GM12878 (cell line): ENCODE results near the gene GRIP2.

Experiments
- EGR1 ChIP-seq, 2 experiments: IDR thresholded peaks; 1 replicate in 1 of 2; 2 replicates in 1 of 2; pipeline ENCODE4 v1.6.1; 2011 to 2012; ENCODE audit warnings: low read depth in 2 of 2, low read length in 2 of 2, borderline replicate concordance in 1 of 2, mild to moderate bottlenecking in 1 of 2, moderate library complexity in 1 of 2
- EP300 ChIP-seq, 2 experiments: fragments of 150-350 bp in 1 of 2; IDR thresholded peaks; 2 replicates each; pipeline ENCODE4 v1.6.1; 2011 to 2012; ENCODE audit warnings: low read depth in 2 of 2, low read length in 2 of 2, borderline replicate concordance in 1 of 2, improper control_type of control experiment in 1 of 2, inconsistent platforms in 1 of 2; ENCODE audit not compliant: control insufficient read depth in 1 of 2
- EZH2 ChIP-seq: IDR thresholded peaks from 2 replicates; pipeline ENCODE4 v1.6.1; 2012; ENCODE audit warnings: low read depth, mild to moderate bottlenecking, control low read depth, inconsistent platforms, low read length, borderline replicate concordance; ENCODE audit not compliant: control insufficient read depth
- POLR2A ChIP-seq: IDR thresholded peaks from 2 replicates; pipeline ENCODE4 v1.6.1; 2011; ENCODE audit warnings: low read depth, mild to moderate bottlenecking, low read length
- POLR2AphosphoS5 ChIP-seq: IDR thresholded peaks from 2 replicates; pipeline ENCODE4 v1.6.1; 2011; ENCODE audit warnings: mild to moderate bottlenecking, low read length, inconsistent platforms
- TF ChIP-seq, protein P1 (sequence below), 3 experiments: IDR thresholded peaks in 2 of 3; conservative IDR thresholded peaks in 1 of 3; 2 replicates each; pipeline ENCODE4 v1.5.1; 2011; ENCODE audit warnings: low read depth in 3 of 3, low read length in 3 of 3, mild to moderate bottlenecking in 3 of 3, control low read depth in 2 of 3, moderate library complexity in 2 of 3, inconsistent platforms in 1 of 3, mixed read lengths in 1 of 3; ENCODE audit not compliant: control insufficient read depth in 2 of 3, insufficient read depth in 1 of 3; ENCODE audit errors: extremely low read depth in 1 of 3

DNA sequence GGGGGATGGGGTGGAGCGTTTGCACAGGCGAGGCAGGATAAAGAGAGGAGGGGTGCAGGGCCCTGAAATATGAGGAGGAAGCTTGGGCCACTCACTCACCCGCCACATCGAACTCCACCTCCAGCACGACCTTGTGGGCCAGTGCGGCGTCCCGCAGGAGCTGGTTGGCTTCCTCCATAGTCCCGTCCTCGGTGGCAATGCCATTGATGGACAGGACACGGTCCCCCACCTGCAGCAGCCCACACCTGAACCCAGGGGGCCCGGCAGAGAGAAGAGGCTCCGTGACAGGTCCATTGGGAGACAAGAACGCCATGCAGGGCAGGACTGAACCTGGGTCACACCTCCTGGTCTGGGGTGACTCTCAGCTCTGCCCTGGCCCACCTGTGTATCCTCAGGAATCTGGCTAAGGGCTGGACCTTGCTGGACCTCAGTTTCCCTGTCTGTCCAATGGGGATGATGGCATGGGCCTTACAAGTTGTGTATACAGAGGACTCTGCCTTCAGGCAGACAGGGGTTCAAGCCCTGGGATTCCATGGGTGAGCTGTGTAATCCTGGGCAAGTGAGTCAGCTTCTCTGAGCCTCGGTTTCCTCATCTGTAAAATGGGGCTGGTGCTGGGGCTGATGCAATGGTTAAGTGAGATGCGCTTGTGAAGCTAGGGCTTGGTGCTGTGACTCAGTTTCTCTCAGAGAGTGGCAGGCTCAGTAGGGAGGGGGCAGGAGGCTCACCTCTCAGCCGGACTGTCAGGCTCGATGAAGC, 26.4 kb downstream of the GRIP2 start:
- TF ChIP-seq POLR2AphosphoS5 (no peak), POLR2A (no peak), EZH2 (no peak), EP300 (IDR thresholded peaks at IDR 0.05; ENCODE audit: borderline replicate concordance in 1 of 2, control insufficient read depth in 1 of 2, low read depth in 2 of 2, low read length in 2 of 2) (no peak), EGR1 (IDR thresholded peaks at IDR 0.05; ENCODE audit: borderline replicate concordance in 1 of 2, low read depth in 2 of 2, low read length in 2 of 2) (no peak)
- TF ChIP-seq, protein P1, sequence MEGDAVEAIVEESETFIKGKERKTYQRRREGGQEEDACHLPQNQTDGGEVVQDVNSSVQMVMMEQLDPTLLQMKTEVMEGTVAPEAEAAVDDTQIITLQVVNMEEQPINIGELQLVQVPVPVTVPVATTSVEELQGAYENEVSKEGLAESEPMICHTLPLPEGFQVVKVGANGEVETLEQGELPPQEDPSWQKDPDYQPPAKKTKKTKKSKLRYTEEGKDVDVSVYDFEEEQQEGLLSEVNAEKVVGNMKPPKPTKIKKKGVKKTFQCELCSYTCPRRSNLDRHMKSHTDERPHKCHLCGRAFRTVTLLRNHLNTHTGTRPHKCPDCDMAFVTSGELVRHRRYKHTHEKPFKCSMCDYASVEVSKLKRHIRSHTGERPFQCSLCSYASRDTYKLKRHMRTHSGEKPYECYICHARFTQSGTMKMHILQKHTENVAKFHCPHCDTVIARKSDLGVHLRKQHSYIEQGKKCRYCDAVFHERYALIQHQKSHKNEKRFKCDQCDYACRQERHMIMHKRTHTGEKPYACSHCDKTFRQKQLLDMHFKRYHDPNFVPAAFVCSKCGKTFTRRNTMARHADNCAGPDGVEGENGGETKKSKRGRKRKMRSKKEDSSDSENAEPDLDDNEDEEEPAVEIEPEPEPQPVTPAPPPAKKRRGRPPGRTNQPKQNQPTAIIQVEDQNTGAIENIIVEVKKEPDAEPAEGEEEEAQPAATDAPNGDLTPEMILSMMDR (IDR thresholded peaks at IDR 0.05 in 2 of 3, conservative IDR thresholded peaks at IDR 0.05 in 1 of 3; ENCODE audit: control insufficient read depth in 2 of 3, extremely low read depth in 1 of 3, insufficient read depth in 1 of 3, low read depth in 3 of 3, low read length in 3 of 3): no peak
